ENCODE data around the gene POT1.

DNA sequence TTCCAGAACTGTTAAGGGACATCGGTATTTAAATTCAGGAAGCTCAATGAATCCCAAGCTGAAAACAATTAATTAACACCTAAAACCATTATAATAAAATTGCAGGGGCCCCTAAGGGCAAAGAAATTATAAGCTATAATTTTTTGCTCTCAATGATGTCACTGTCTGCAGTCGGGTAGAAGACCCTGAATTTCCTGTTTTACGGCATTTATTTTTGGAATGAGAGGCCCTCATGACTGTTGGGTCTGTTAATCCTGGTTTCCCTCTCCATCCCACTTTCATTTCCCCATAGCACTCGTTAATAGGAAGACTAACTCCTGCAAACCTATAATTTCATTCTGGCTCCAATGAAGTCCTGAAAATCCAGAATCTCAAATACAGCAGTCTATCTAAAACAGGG lies 138.2 kb downstream of the POT1 start:
- TF ChIP-seq, protein P1, sequence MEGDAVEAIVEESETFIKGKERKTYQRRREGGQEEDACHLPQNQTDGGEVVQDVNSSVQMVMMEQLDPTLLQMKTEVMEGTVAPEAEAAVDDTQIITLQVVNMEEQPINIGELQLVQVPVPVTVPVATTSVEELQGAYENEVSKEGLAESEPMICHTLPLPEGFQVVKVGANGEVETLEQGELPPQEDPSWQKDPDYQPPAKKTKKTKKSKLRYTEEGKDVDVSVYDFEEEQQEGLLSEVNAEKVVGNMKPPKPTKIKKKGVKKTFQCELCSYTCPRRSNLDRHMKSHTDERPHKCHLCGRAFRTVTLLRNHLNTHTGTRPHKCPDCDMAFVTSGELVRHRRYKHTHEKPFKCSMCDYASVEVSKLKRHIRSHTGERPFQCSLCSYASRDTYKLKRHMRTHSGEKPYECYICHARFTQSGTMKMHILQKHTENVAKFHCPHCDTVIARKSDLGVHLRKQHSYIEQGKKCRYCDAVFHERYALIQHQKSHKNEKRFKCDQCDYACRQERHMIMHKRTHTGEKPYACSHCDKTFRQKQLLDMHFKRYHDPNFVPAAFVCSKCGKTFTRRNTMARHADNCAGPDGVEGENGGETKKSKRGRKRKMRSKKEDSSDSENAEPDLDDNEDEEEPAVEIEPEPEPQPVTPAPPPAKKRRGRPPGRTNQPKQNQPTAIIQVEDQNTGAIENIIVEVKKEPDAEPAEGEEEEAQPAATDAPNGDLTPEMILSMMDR (IDR thresholded peaks at IDR 0.05), result no peak
- no peak for TF ChIP-seq POLR2A (IDR thresholded peaks at IDR 0.05)

Measured in tibial nerve (tissue), 3 donors.